AG20443 (cell line): ENCODE results near the gene TBC1D12.

Experiments used
- DNase-seq: peaks from one replicate; pipeline ENCODE4 v3.0.0; 2012; ENCODE audit warnings: low spot score, mixed read lengths

The TBC1D12 gene

GRCh38 chr10:94407668-94408067 lies 5.3 kb downstream of the TBC1D12 start:
- DNase-seq: no peak

- no peak for DNase-seq
These were observed 6.8 kb downstream of the TBC1D12 start for GRCh38 chr10:94409021-94409657.

- no peak for DNase-seq
These were observed 9.0 kb downstream of the TBC1D12 start for GRCh38 chr10:94411304-94411703.

- no peak for DNase-seq
These were observed 10.1 kb downstream of the TBC1D12 start for GRCh38 chr10:94412449-94412848.

- DNase-seq: no peak
These were observed 11.0 kb downstream of the TBC1D12 start for GRCh38 chr10:94413361-94413760.

GRCh38 chr10:94416896-94417295 lies 14.6 kb downstream of the TBC1D12 start:
- DNase-seq: no peak

- no peak for DNase-seq
These were observed 15.0 kb downstream of the TBC1D12 start for GRCh38 chr10:94417321-94417720.

GRCh38 chr10:94420516-94420915 lies 18.2 kb downstream of the TBC1D12 start:
- DNase-seq: no peak

GRCh38 chr10:94420998-94421528 lies 18.7 kb downstream of the TBC1D12 start:
- DNase-seq: no peak

- peak; percentile 26 for DNase-seq
These were observed 21.3 kb downstream of the TBC1D12 start for GRCh38 chr10:94423627-94424026.

GRCh38 chr10:94424714-94425337 lies 22.5 kb downstream of the TBC1D12 start:
- no peak for DNase-seq

GRCh38 chr10:94425942-94426341 lies 23.6 kb downstream of the TBC1D12 start:
- DNase-seq: no peak

- no peak for DNase-seq
These were observed 24.8 kb downstream of the TBC1D12 start for GRCh38 chr10:94427166-94427565.

- peak; percentile 61 for DNase-seq
These were observed 26.7 kb downstream of the TBC1D12 start for GRCh38 chr10:94428766-94429707.

- DNase-seq: no peak
These were observed 28.4 kb downstream of the TBC1D12 start for GRCh38 chr10:94430701-94431100.

- no peak for DNase-seq
These were observed 30.1 kb downstream of the TBC1D12 start for GRCh38 chr10:94432443-94432842.

GRCh38 chr10:94439275-94439861 lies 37.0 kb downstream of the TBC1D12 start:
- peak; percentile 31 for DNase-seq

GRCh38 chr10:94440096-94440495 lies 37.8 kb downstream of the TBC1D12 start:
- no peak for DNase-seq

- no peak for DNase-seq
These were observed 40.7 kb downstream of the TBC1D12 start for GRCh38 chr10:94443047-94443446.

GRCh38 chr10:94443549-94443948 lies 41.2 kb downstream of the TBC1D12 start:
- no peak for DNase-seq

- no peak for DNase-seq
These were observed 48.4 kb downstream of the TBC1D12 start for GRCh38 chr10:94450782-94451181.

GRCh38 chr10:94451883-94452519 lies 49.7 kb downstream of the TBC1D12 start:
- no peak for DNase-seq
